ENCODE results near the gene GPC5.

Gene GPC5

GRCh38 chr13:91464336-91464735 lies 65.9 kb downstream of the GPC5 start:
- Histone ChIP-seq H3K4me1 (ENCODE audit: insufficient read depth, low read length) (no peaks in the 10 kb centered on the region), H3K4me3 (ENCODE audit: low read length) (no peak overlapping the region)
- WGBS = 91% methylated on average over 5 of the region's 5 CpGs

GRCh38 chr13:91467236-91467635 lies 68.8 kb downstream of the GPC5 start:
- H3K36me3 ChIP-seq (ENCODE audit: insufficient read depth, low read length) = no peaks in the 10 kb centered on the region
- H3K9me3 ChIP-seq (ENCODE audit: insufficient read depth, low read depth, low read length) = no peaks in the 10 kb centered on the region
- H3K4me3 ChIP-seq (ENCODE audit: low read length) = no peak overlapping the region
- H3K9ac ChIP-seq (ENCODE audit: low read depth, low read length) = no peak overlapping the region
- H3K4me1 ChIP-seq (ENCODE audit: insufficient read depth, low read length) = no peaks in the 10 kb centered on the region
- H3K27me3 ChIP-seq (ENCODE audit: insufficient read depth, low read length) = no peaks in the 10 kb centered on the region
- WGBS = 91% methylated on average over 3 of the region's 3 CpGs
- H3K27ac ChIP-seq (ENCODE audit: low read depth, low read length) = no peak overlapping the region

More at GRCh38 chr13:91464336-91464735, 65.9 kb downstream of the GPC5 start:
- Histone ChIP-seq H3K27me3 (ENCODE audit: insufficient read depth, low read length) (no peaks in the 10 kb centered on the region), H3K27ac (ENCODE audit: low read depth, low read length) (no peak overlapping the region), H3K36me3 (ENCODE audit: insufficient read depth, low read length) (no peaks in the 10 kb centered on the region), H3K9me3 (ENCODE audit: insufficient read depth, low read depth, low read length) (no peaks in the 10 kb centered on the region), H3K9ac (ENCODE audit: low read depth, low read length) (no peak overlapping the region)

- 93% methylated on average over 2 of the region's 2 CpGs for WGBS
- H3K27me3 ChIP-seq (ENCODE audit: insufficient read depth, low read length) = no peaks in the 10 kb centered on the region
- H3K9me3 ChIP-seq (ENCODE audit: insufficient read depth, low read depth, low read length) = no peaks in the 10 kb centered on the region
- H3K27ac ChIP-seq (ENCODE audit: low read depth, low read length) = no peak overlapping the region
- no peak overlapping the region for H3K9ac ChIP-seq (ENCODE audit: low read depth, low read length)
- no peaks in the 10 kb centered on the region for H3K36me3 ChIP-seq (ENCODE audit: insufficient read depth, low read length)
- H3K4me1 ChIP-seq (ENCODE audit: insufficient read depth, low read length) = no peaks in the 10 kb centered on the region
- no peak overlapping the region for H3K4me3 ChIP-seq (ENCODE audit: low read length)
These were observed 69.9 kb downstream of the GPC5 start for GRCh38 chr13:91468301-91468700.

DNA sequence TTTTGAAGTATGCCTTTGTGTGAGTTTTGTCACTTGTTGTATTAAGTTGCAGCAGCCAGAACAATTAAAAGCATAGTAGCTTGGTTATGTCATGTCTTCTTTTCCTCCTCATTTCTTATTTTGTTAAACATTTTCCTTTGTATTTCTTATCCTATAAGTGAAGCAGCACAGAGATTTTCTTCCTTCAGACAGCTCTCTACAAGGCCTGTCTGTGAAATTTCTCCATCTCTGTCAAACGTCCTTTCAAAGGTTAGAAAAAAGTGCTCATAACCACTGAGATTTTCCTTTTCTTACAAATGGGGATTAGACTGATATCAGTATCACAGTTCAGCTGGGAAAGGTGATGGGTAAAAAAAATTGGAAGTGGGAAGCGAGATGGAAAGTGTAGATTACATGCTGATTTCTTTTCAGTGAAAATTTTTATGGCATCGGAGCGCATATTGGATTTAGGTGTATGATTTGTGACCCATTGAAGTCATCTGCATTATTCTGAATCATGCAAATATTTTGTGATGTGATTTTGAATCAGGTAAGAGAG lies 71.7 kb downstream of the GPC5 start:
- whole genome bisulfite sequencing = 87% methylated on average over 4 of the region's 4 CpGs
- H3K27me3 ChIP-seq (ENCODE audit: insufficient read depth, low read length) = no peaks in the 10 kb centered on the region
- no peaks in the 10 kb centered on the region for H3K9me3 ChIP-seq (ENCODE audit: insufficient read depth, low read depth, low read length)
- no peaks in the 10 kb centered on the region for H3K36me3 ChIP-seq (ENCODE audit: insufficient read depth, low read length)
- no peak overlapping the region for H3K27ac ChIP-seq (ENCODE audit: low read depth, low read length)
- H3K4me3 ChIP-seq (ENCODE audit: low read length) = no peak overlapping the region
- H3K9ac ChIP-seq (ENCODE audit: low read depth, low read length) = no peak overlapping the region
- H3K4me1 ChIP-seq (ENCODE audit: insufficient read depth, low read length) = no peaks in the 10 kb centered on the region

DNA sequence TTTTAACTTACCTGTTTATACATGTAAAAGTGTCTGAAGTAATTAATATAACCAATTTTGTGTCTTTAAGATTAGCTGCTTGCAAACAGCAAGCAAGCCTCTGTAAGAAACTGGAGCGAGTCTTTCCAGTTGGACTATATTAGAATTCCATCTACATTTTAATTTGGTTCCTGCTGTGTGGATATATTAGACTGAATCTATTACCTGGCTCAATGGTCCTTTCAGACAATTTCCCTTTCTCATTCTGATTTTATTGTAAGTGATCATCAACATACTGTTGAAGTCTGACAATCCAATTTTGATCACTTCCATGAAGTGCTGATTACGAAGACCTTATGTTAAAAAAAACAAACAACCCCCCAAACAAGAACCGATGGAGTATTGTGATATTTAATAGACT lies 72.3 kb downstream of the GPC5 start:
- Histone ChIP-seq H3K27ac (ENCODE audit: low read depth, low read length) (no peak overlapping the region), H3K27me3 (ENCODE audit: insufficient read depth, low read length) (no peaks in the 10 kb centered on the region), H3K4me1 (ENCODE audit: insufficient read depth, low read length) (no peaks in the 10 kb centered on the region), H3K9me3 (ENCODE audit: insufficient read depth, low read depth, low read length) (no peaks in the 10 kb centered on the region), H3K36me3 (ENCODE audit: insufficient read depth, low read length) (no peaks in the 10 kb centered on the region), H3K9ac (ENCODE audit: low read depth, low read length) (no peak overlapping the region), H3K4me3 (ENCODE audit: low read length) (no peak overlapping the region)
- 93% methylated on average over 2 of the region's 3 CpGs for WGBS

DNA sequence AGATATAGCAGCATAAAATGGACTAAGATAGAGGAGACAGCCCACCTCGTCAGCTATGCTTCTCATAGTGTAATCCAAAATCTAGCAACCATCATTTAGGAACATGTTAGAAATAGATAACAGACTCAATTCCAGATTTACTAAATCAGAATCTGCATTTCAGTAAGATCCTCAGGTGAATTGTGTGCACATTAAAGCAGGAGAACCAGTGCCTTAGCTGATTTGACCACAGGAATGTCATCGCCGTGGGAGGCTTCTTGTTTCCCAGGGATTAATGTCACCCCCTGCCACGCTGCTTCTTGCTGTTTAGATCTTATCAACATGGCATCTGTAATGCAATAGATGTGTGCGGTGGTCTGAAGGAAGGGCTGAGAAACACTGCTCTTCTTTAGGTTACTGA lies 84.0 kb downstream of the GPC5 start:
- no peaks in the 10 kb centered on the region for H3K36me3 ChIP-seq (ENCODE audit: insufficient read depth, low read length)
- H3K4me3 ChIP-seq (ENCODE audit: low read length) = no peak overlapping the region
- H3K4me1 ChIP-seq (ENCODE audit: insufficient read depth, low read length) = no peaks in the 10 kb centered on the region; the same call in 1 of the 2 replicates
- no peak overlapping the region for H3K9ac ChIP-seq (ENCODE audit: low read depth, low read length)
- no peaks in the 10 kb centered on the region for H3K27me3 ChIP-seq (ENCODE audit: insufficient read depth, low read length)
- 81% methylated on average over 5 of the region's 5 CpGs for WGBS
- no peaks in the 10 kb centered on the region for H3K9me3 ChIP-seq (ENCODE audit: insufficient read depth, low read depth, low read length)
- H3K27ac ChIP-seq (ENCODE audit: low read depth, low read length) = no peak overlapping the region

DNA sequence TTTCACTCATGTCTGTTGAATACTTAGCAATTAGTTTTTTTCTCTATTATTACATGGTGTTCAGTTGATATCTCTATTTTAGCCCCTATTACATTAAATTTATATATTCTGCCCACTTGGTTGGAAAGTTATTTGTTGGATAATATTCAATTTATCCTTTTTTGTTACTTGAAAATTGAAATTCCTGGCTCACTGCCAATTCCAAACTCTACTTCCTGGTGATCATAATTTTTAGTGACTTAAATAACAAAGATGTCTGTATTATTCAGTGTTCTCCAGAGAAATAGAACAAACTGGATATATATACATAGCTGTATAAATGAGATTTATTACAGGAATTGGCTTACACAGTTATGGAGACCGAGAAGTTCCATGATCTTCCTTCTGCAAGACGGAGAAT lies 93.6 kb downstream of the GPC5 start:
- 97% methylated on average over 2 of the region's 2 CpGs for WGBS
- Histone ChIP-seq H3K4me1 (ENCODE audit: insufficient read depth, low read length) (no peaks in the 10 kb centered on the region), H3K27ac (ENCODE audit: low read depth, low read length) (no peak overlapping the region), H3K9ac (ENCODE audit: low read depth, low read length) (no peak overlapping the region), H3K27me3 (ENCODE audit: insufficient read depth, low read length) (no peaks in the 10 kb centered on the region), H3K9me3 (ENCODE audit: insufficient read depth, low read depth, low read length) (0 out of 2 replicates have a peak, but pooled peaks cover 2% of the 10 kb centered on the region), H3K4me3 (ENCODE audit: low read length) (no peak overlapping the region), H3K36me3 (ENCODE audit: insufficient read depth, low read length) (no peaks in the 10 kb centered on the region)

DNA sequence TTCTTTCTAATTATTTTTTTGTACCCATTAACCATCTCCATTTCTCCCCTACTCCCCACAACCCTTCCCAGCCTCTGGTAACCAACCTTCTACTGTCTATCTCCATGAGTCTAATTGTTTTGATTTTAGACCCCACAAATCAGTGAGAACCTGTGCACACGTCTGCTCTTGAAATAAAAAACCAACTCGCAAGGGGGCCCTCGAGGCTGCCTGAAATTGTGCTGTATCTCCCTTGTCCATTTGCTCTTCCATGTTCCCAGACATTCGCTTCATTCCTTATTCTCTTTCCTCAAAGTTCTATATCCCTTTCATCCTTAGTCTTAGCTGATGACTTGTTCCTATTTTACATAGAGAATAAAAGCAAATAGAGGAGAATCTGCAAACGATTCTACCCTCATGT lies 95.0 kb downstream of the GPC5 start:
- H3K4me3 ChIP-seq (ENCODE audit: low read length) = no peak overlapping the region
- WGBS = 94% methylated on average over 4 of the region's 5 CpGs
- no peaks in the 10 kb centered on the region for H3K36me3 ChIP-seq (ENCODE audit: insufficient read depth, low read length)

GRCh38 chr13:91498298-91498697 lies 99.9 kb downstream of the GPC5 start:
- Histone ChIP-seq H3K27me3 (ENCODE audit: insufficient read depth, low read length) (no peaks in the 10 kb centered on the region), H3K27ac (ENCODE audit: low read depth, low read length) (no peak overlapping the region), H3K36me3 (ENCODE audit: insufficient read depth, low read length) (no peaks in the 10 kb centered on the region), H3K9me3 (ENCODE audit: insufficient read depth, low read depth, low read length) (no peaks in the 10 kb centered on the region), H3K4me1 (ENCODE audit: insufficient read depth, low read length) (no peaks in the 10 kb centered on the region), H3K9ac (ENCODE audit: low read depth, low read length) (no peak overlapping the region), H3K4me3 (ENCODE audit: low read length) (no peak overlapping the region)
- 93% methylated on average over 5 of the region's 5 CpGs for WGBS

More for the DNA sequence above, 95.0 kb downstream of the GPC5 start:
- Histone ChIP-seq H3K27ac (ENCODE audit: low read depth, low read length) (no peak overlapping the region), H3K4me1 (ENCODE audit: insufficient read depth, low read length) (no peaks in the 10 kb centered on the region), H3K27me3 (ENCODE audit: insufficient read depth, low read length) (no peaks in the 10 kb centered on the region), H3K9ac (ENCODE audit: low read depth, low read length) (no peak overlapping the region), H3K9me3 (ENCODE audit: insufficient read depth, low read depth, low read length) (no peaks in the 10 kb centered on the region)

GRCh38 chr13:91504216-91504615 lies 105.8 kb downstream of the GPC5 start:
- Histone ChIP-seq H3K9me3 (ENCODE audit: insufficient read depth, low read depth, low read length) (no peaks in the 10 kb centered on the region), H3K27ac (ENCODE audit: low read depth, low read length) (no peak overlapping the region), H3K4me1 (ENCODE audit: insufficient read depth, low read length) (no peaks in the 10 kb centered on the region), H3K27me3 (ENCODE audit: insufficient read depth, low read length) (no peaks in the 10 kb centered on the region), H3K36me3 (ENCODE audit: insufficient read depth, low read length) (no peaks in the 10 kb centered on the region), H3K9ac (ENCODE audit: low read depth, low read length) (no peak overlapping the region), H3K4me3 (ENCODE audit: low read length) (no peak overlapping the region)
- WGBS = no CpG with 5 or more reads among the region's 2 CpGs

GRCh38 chr13:91506759-91507158 lies 108.3 kb downstream of the GPC5 start:
- Histone ChIP-seq H3K9me3 (ENCODE audit: insufficient read depth, low read depth, low read length) (no peaks in the 10 kb centered on the region), H3K4me3 (ENCODE audit: low read length) (no peak overlapping the region), H3K9ac (ENCODE audit: low read depth, low read length) (no peak overlapping the region), H3K36me3 (ENCODE audit: insufficient read depth, low read length) (no peaks in the 10 kb centered on the region), H3K27ac (ENCODE audit: low read depth, low read length) (no peak overlapping the region), H3K27me3 (ENCODE audit: insufficient read depth, low read length) (no peaks in the 10 kb centered on the region), H3K4me1 (ENCODE audit: insufficient read depth, low read length) (no peaks in the 10 kb centered on the region)

GRCh38 chr13:91510058-91510457 lies 111.6 kb downstream of the GPC5 start:
- no peaks in the 10 kb centered on the region for H3K4me1 ChIP-seq (ENCODE audit: insufficient read depth, low read length)
- no peak overlapping the region for H3K4me3 ChIP-seq (ENCODE audit: low read length)
- no peaks in the 10 kb centered on the region for H3K36me3 ChIP-seq (ENCODE audit: insufficient read depth, low read length)
- no peaks in the 10 kb centered on the region for H3K9me3 ChIP-seq (ENCODE audit: insufficient read depth, low read depth, low read length)
- H3K27me3 ChIP-seq (ENCODE audit: insufficient read depth, low read length) = no peaks in the 10 kb centered on the region
- no peak overlapping the region for H3K9ac ChIP-seq (ENCODE audit: low read depth, low read length)
- WGBS = 70% methylated on average over 2 of the region's 2 CpGs
- no peak overlapping the region for H3K27ac ChIP-seq (ENCODE audit: low read depth, low read length)

Measured in HUES64 (cell line).